ENCODE data around the gene ALG6.

ALG6 gene

GRCh38 chr1:63367215-63368103, at the start of gene ALG6:
Gene ALG6 (plus strand): TSS chr1:63367627. CDS start chr1:63370978, 3,351 bp downstream.
- DNase-seq, result peak; percentile 92

DNA sequence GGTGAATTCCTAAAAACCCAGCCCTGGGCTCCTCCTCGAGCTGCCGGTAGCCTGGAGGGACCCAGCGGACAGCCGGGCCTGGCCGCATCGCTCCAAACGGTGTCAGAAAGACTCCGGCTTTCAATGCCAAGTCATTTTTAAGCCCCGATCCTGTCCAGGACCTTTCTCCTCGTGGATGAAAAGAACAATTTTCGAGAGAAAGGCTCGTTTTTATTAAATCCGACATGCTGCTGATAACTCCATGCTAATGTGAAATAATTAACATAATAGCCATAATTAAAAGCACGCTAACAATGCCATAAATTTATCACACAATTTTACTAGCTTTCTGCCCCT, 49.6 kb upstream of the ALG6 start:
- no peak for DNase-seq

DNA sequence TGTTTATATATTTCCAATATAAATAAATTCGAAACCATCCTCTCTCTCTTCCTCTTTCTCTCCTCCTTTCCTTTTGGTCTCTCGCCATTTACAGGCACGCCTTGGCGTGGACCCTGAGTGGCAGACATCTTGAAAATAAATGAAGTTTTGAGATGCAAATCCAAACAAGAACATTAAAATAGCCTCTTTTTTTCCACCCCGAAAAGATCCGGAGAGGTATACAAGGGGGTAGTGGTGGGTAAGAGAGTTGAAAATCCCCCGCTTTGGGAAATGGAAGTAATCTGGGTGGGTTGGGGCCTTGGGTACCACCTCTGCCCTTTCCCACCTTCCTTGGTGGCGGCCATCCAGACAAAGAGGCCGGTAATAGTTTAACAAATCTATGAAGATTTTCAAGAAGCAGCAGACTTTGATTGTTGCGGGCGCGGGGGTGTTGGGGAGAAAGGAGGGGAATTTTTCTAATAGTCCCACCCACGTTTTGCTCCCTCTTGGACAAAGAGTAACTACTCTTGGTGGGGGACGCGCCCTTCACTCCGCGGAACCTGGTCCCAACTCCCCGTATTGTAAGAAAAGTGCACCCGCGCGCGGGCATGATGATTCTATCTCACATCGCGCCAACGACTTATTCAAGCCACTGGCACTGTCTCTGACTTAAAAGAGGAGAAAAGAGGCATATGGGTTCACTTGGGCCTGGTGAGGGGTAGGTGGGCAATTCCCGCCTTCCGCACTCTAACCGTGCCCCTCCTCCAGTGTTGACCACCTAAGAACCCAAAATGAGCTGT, 49.0 kb upstream of the ALG6 start:
- DNase-seq, result no peak

DNA sequence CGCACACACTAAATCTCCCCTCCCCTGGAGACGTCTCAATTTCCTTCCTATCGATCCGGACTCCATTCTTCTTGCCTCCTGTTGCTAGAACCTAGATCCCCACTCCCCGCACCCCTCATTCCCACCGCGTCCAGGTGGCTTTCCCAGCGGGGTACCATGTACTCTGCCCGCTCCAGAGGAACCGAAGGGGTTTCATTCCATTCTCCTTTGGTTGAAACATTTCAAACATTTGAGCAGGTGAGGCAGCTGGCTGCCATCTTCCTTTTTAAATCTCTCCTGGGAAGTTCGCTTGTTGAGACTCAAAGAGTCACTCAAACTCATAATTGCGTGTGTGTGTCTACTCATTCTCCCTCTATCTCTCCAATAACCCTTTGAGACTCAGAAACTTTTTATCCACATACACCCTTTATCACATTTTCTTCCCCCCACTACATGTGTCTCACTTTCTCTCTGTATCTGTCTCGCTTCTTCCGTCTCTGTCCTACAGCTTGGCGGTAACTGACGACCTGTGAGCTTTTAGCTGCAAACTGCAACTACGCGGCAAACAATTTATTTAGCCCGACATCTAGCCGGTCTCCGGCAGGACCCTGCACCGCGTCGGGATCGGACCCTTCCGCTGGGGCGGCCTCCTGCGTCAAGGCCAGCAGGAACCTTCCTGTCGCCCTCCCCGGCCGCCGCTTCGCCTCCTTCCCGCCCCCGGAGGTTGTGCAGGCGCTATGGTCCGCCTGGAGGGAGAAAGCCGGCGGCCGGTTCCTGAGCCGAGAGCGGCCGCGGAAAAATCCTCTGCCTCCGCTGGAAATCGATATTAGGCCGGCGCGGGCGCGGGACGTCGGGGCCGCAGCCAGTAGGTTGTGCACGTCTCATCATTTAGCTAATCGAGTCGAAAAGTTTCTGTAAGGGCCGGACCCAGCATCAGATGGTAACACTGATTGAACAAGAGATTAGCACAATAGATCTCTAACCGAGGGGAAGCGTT, 48.1 kb upstream of the ALG6 start:
- no peak for DNase-seq

DNA sequence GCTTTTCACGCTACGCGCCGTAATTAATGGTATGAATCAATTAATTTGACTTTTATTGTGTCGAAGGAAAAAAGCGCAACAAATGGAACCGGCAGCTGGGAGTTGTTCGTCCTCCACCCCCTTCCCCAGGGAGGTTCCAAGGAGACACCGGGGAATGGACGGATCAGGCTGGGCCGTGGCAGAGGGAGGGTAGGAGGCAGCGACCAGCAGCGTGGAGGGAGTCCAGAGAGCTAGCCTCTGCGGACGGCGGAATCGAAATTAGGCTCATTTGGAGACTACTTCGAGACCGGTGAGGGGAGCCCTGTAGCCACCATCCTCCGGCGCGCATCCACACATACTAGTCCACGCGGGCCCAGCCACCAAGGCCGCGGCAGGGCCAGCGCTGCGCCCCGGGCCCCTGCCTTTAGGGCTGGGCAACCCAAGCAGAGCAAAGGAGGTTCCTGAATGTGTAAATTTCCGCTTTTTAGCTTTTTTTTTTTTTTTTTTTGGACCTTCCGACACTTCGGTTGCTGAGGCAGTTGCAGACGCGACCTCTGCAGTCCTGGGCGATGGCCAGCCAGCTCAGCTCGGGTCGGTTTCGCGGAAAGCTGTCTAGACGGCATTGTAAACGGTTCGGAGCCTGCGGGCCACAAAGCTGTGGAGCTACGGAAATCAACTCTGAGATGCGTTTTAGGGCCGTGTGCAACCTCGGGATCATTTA, 47.3 kb upstream of the ALG6 start:
- no peak for DNase-seq

DNA sequence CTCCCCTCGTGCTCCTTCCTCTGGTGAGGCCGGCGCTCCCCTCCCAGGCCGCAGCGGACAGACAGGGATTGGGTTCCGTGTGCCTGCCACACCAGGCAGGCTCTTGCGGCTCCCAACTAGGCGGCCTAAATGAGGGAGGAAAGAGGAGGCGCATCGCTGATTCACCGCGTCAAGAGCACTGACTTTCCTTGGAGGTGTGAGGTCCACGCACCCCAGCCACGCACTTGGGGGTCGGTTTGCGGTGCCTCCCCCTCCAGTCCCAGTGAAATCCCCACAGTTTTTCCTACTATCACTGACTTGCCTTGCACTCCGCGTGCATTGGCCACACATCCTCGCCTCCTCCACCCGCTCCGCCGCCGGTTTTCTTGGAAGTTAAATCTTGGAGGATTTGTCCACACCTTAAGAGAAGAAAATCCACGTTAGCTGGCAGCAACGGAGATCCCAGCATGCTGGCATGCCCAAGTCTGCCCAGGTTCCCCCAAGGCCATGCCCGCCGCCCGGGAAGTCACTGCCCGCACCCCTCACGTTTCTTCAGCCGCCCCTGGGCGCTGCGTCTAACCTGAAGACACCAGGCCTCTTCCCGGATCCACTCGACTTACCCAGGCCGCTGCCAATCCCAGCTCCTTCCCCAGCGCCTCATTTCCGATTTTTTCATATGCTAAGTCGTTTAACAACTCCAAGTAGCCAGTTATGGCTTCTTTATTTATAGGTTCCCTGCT, 46.2 kb upstream of the ALG6 start:
- no peak for DNase-seq

GRCh38 chr1:63321785-63322113, 45.7 kb upstream of the ALG6 start:
- DNase-seq, result no peak

DNA sequence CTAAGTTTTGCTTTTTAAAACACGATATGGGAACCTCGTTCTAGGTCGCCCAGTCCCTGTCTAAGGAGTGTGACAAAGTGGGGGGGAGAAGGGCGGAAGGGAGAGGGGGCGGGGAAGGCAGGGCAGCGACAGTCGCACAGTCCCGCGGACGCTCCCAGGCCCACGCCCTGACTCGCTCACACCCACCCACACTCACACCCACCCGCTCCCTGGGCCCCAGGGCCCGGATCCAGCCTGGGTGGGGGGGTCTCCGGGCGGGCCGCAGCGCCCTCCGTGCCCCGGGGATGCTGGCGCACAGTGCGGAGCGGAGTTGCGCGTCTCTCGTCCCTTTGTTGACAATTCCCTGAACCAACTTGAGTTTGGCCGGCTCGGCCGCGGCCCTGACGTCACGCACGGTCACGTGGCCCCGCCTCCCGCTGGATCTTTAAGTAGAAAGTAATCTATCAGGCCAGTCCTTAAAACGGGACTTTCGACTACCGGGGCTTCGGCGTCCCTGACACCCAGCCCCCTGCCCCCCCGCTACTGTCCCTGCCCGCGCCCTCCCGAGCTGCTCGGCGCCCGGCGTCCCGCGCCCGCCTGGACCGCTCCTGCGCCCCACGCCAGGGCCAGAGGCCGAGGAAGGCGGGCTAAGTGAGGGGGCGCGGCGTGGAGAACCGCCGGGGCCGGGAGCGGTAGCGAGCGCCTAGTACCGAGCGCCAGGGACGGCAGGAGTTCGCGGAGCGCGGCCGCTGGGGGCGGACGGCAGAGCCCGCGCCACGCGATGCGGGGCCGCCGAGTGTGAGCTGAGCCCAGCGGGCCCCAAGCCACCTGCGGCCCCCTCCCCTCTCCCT, 45.1 kb upstream of the ALG6 start, which contains the start of gene FOXD3:
Gene FOXD3 (plus strand): TSS at position 454 of the 830 bp plus-strand sequence. CDS start 492 bp downstream, outside the sequence.
- no peak for DNase-seq

- peak; percentile 49 for DNase-seq
Observed at GRCh38 chr1:63322944-63323864, 44.2 kb upstream of the ALG6 start.

DNA sequence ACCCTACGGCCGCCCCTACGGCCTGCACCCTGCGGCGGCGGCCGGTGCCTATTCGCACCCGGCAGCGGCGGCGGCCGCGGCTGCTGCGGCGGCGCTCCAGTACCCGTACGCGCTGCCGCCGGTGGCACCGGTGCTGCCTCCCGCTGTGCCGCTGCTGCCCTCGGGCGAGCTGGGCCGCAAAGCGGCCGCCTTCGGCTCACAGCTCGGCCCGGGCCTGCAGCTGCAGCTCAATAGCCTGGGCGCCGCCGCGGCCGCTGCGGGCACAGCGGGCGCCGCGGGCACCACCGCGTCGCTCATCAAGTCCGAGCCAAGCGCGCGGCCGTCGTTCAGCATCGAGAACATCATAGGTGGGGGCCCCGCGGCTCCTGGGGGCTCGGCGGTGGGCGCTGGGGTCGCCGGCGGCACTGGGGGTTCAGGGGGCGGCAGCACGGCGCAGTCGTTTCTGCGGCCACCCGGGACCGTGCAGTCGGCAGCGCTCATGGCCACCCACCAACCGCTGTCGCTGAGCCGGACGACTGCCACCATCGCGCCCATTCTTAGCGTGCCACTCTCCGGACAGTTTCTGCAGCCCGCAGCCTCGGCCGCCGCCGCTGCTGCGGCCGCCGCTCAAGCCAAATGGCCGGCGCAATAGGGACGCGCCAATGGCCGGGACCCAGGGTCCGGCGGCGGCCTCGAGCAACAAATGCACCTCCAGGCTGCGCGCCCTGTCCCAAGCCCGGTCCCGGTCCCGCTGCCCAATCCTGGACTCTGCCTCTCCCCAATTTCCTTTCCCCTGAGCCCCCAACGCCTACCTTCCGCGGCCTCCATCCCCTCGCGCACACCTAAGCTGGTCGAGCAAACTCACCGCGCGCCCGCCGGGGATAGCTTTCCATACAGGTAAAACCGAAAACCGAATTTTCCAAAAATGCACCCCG, 43.3 kb upstream of the ALG6 start:
- no peak for DNase-seq

- no peak for DNase-seq
Observed at GRCh38 chr1:63324779-63325119, 42.7 kb upstream of the ALG6 start.

GRCh38 chr1:63325279-63325985, 42.0 kb upstream of the ALG6 start:
- DNase-seq, result no peak

DNA sequence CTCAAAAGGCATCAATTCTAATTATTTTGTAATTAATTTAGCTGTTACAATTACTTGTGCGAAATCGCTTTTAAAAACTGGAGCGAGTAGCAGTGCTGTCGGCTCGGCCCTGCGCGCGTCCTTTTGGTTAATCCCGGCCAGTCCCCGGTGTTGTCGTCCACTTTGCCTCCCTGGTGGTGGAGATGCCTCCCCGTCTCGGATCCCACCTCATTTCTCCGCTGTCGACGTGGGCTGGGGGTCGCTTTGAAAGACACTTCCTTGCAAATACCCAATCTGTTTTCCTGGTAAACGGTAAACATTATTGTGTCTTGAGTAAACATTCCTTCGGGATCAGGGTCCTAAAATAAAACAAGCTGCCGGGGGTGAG, 41.3 kb upstream of the ALG6 start:
- DNase-seq, result no peak

DNA sequence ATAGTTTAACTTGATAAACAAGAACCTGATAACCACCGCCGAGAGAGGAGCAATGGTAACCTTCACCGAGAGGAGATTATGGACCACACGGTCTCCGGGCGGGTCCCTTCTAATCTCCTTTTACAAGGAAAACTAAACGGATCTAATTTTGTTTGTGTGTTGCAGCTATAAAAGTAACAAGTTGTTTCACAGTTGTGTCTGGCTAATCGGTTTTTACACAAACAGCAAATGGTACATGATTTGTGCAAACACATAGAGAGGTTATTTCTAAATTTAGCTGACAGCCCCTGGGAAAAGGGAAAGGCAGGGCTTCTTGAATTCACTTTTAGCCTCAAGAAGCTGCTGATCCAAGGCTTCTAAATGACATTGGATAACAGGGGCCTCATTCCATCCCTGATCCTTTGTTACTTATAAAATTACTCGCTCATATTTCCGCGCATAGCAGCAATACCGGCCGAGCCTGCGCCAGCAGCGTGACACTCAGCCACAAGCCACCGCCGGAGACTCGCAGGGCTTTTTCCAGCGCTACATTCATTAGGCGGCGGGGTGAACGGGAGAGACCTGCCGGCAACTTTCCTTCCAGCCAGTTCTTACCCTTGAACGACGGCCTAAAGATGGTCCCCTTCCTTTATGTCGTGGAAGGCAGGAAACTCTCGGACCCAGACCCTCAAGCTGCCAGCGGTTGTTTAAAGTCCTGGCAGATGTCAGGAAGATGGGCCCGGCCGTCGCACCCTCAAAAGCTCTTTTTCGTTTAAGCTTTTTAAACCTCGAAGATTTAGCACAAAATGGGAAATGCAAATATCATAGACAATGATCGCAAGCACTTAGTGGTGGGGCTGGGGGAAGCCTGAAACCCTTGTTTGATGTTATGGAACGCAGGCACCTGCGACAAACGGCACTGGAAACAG, 40.7 kb upstream of the ALG6 start:
- DNase-seq, result no peak

GRCh38 chr1:63327417-63328054, 39.9 kb upstream of the ALG6 start:
- DNase-seq, result peak; percentile 44

DNA sequence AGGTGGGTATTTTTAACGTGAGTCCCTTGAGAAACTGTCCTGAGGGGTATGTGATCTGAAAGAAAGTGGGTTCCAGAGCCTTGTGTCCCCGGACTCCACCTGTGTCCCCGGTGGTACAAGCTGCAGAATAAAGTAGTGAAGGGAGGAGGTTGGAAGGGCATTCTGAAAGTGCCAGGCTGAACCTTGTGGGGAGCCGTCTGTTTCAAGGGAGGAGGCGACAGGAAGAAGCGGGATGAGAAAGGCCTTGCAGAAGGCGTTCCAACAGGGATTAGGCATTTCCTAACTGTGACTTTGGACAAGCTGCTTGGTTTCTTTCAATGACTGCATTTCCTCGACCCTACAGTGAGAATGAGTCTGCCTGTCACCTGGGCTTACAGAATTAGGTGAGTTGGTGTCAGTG, 39.3 kb upstream of the ALG6 start:
- no peak for DNase-seq
